ENCODE measurements around the gene CYB561D1. TPM values are rescaled to one million over a fixed set of nuclear protein-coding genes. Genes with fewer than 3 reads are reported as not detected.

The CYB561D1 gene
- polyA plus RNA-seq, 1 donor (not counting 4 experiments of a cell fraction or from before 2014, with no cell fraction given), result 4.9 TPM

GRCh38 chr1:109532365-109533136 lies 38.7 kb downstream of the CYB561D1 start:
- Histone ChIP-seq H3K27me3 (ENCODE audit: control insufficient read depth, extremely low read depth, insufficient read depth, low read length) (no peaks in the 10 kb centered on the region), H3K27ac (ENCODE audit: control insufficient read depth, insufficient read depth, low read length) (no peak overlapping the region)
- FAIRE-seq, result peak; percentile 72

GRCh38 chr1:109534307-109534858 lies 40.5 kb downstream of the CYB561D1 start:
- no peak overlapping the region for H3K4me3 ChIP-seq (ENCODE audit: control insufficient read depth in 2 of 3, extremely low read depth in 1 of 3, insufficient read depth in 2 of 3, low read depth in 1 of 3, low read length in 3 of 3)
- H3K27ac ChIP-seq (ENCODE audit: control insufficient read depth, insufficient read depth, low read length), result no peak overlapping the region
- FAIRE-seq (no peak), DNase-seq (ENCODE audit: low read depth, low spot score) (no peak)
- dilution Hi-C loops (cut with MboI; ENCODE audit: extremely low pct_ligation_motif_present, low sequenced_read_pairs), result no loop called here
- no peak overlapping the region for H3K4me2 ChIP-seq (ENCODE audit: control insufficient read depth, extremely low read depth, insufficient read depth, low read depth, low read length)
- H3K36me3 ChIP-seq (ENCODE audit: control insufficient read depth in 2 of 2, extremely low read depth in 1 of 2, insufficient read depth in 2 of 2, low read length in 2 of 2), result no peaks in the 10 kb centered on the region
- H3K9ac ChIP-seq (ENCODE audit: control insufficient read depth, extremely low read depth, insufficient read depth, low read length), result no peak overlapping the region
- H4K20me1 ChIP-seq (ENCODE audit: control insufficient read depth, extremely low read depth, insufficient read depth, low read length), result no peaks in the 10 kb centered on the region
- H3K9me1 ChIP-seq (ENCODE audit: control insufficient read depth, extremely low read depth, insufficient read depth, low read length), result no peaks in the 10 kb centered on the region
- TF ChIP-seq CTCF (optimal IDR thresholded peaks at IDR 0.05 in 1 of 3, IDR thresholded peaks at IDR 0.05 in 1 of 3, conservative IDR thresholded peaks at IDR 0.05 in 1 of 3; ENCODE audit: extremely low read depth in 1 of 3, insufficient read depth in 2 of 3, low read length in 3 of 3), result no peak
- no peak for TF ChIP-seq EZH2 (IDR thresholded peaks at IDR 0.05; ENCODE audit: low read length)
- peaks cover 6% of the 10 kb centered on the region for H3K4me1 ChIP-seq (ENCODE audit: control insufficient read depth, extremely low read depth, insufficient read depth, low read length)
- H3K27me3 ChIP-seq (ENCODE audit: control insufficient read depth, extremely low read depth, insufficient read depth, low read length), result no peaks in the 10 kb centered on the region
- H3K9me3 ChIP-seq (ENCODE audit: control insufficient read depth, low read depth, low read length), result no peaks in the 10 kb centered on the region
- H2AFZ ChIP-seq (ENCODE audit: control insufficient read depth, low read length), result no peak overlapping the region
- H3K79me2 ChIP-seq (ENCODE audit: control insufficient read depth, insufficient read depth, low read length), result no peaks in the 10 kb centered on the region

More at GRCh38 chr1:109532365-109533136, 38.7 kb downstream of the CYB561D1 start:
- H3K9me1 ChIP-seq (ENCODE audit: control insufficient read depth, extremely low read depth, insufficient read depth, low read length), result no peaks in the 10 kb centered on the region
- H3K4me2 ChIP-seq (ENCODE audit: control insufficient read depth, extremely low read depth, insufficient read depth, low read depth, low read length), result peak overlapping the region; percentile 44
- H4K20me1 ChIP-seq (ENCODE audit: control insufficient read depth, extremely low read depth, insufficient read depth, low read length), result no peaks in the 10 kb centered on the region
- dilution Hi-C loops (cut with MboI; ENCODE audit: extremely low pct_ligation_motif_present, low sequenced_read_pairs), result no loop called here
- H3K4me3 ChIP-seq (ENCODE audit: control insufficient read depth in 2 of 3, extremely low read depth in 1 of 3, insufficient read depth in 2 of 3, low read depth in 1 of 3, low read length in 3 of 3), result no peak overlapping the region
- TF ChIP-seq EZH2 (IDR thresholded peaks at IDR 0.05; ENCODE audit: low read length) (no peak), CTCF (optimal IDR thresholded peaks at IDR 0.05 in 1 of 3, IDR thresholded peaks at IDR 0.05 in 1 of 3, conservative IDR thresholded peaks at IDR 0.05 in 1 of 3; ENCODE audit: extremely low read depth in 1 of 3, insufficient read depth in 2 of 3, low read length in 3 of 3) (peak; percentile 95 to 97 (median 96))
- DNase-seq (ENCODE audit: low read depth, low spot score), result peak; percentile 40
- H3K79me2 ChIP-seq (ENCODE audit: control insufficient read depth, insufficient read depth, low read length), result no peaks in the 10 kb centered on the region
- no peaks in the 10 kb centered on the region for H3K9me3 ChIP-seq (ENCODE audit: control insufficient read depth, low read depth, low read length)
- H3K9ac ChIP-seq (ENCODE audit: control insufficient read depth, extremely low read depth, insufficient read depth, low read length), result no peak overlapping the region
- H3K36me3 ChIP-seq (ENCODE audit: control insufficient read depth in 2 of 2, extremely low read depth in 1 of 2, insufficient read depth in 2 of 2, low read length in 2 of 2), result no peaks in the 10 kb centered on the region
- H2AFZ ChIP-seq (ENCODE audit: control insufficient read depth, low read length), result peak overlapping the region; percentile 62
- peaks cover 6% of the 10 kb centered on the region for H3K4me1 ChIP-seq (ENCODE audit: control insufficient read depth, extremely low read depth, insufficient read depth, low read length)

Data from keratinocyte (primary cell).